ENCODE data around the gene KCNJ14. TPM values are rescaled to one million over a fixed set of nuclear protein-coding genes. Genes with fewer than 3 reads are reported as not detected.

The KCNJ14 gene
- total and polyA plus RNA-seq, 11 donors, result 0.20 to 2.0 (median 0.40) TPM

- Histone ChIP-seq H3K27me3 (no peaks in the 10 kb centered on the region), H3K36me3 (peaks cover 2 to 86% (median 70%) of the 10 kb centered on the region in 9 donors), H3K27ac (no peak overlapping the region), H3K9me3 (no peaks in the 10 kb centered on the region), H3K4me3 (no peak overlapping the region), H3K4me1 (no peaks in the 10 kb centered on the region)
- TF ChIP-seq CTCF (IDR thresholded peaks at IDR 0.05) (no peak), POLR2A (IDR thresholded peaks at IDR 0.05) (no peak)
- DNase-seq (no peak), ATAC-seq (no peak)
- WGBS, 4 donors, result 84 to 92% (median 91%) methylated on average over 10 to 33 of the region's 33 CpGs
- intact Hi-C loops (cut with DNase I), result no loop called here
Measured at GRCh38 chr19:48452289-48453190, 2.8 kb upstream of the KCNJ14 start.

- Histone ChIP-seq H3K9me3 (no peaks in the 10 kb centered on the region), H3K27ac (no peak overlapping the region), H3K36me3 (peaks cover 2 to 70% (median 53%) of the 10 kb centered on the region in 9 donors), H3K27me3 (no peaks in the 10 kb centered on the region), H3K4me3 (no peak overlapping the region), H3K4me1 (no peaks in the 10 kb centered on the region)
- ATAC-seq (peak in 1 of 4 donors; percentile 9), DNase-seq (no peak)
- 86 to 94% (median 93%) methylated on average over 19 to 22 of the region's 22 CpGs for WGBS, 4 donors
- intact Hi-C loops (cut with DNase I), result no loop called here
- TF ChIP-seq POLR2A (IDR thresholded peaks at IDR 0.05) (no peak), CTCF (IDR thresholded peaks at IDR 0.05) (no peak)
Measured at GRCh38 chr19:48454150-48454730, 1.1 kb upstream of the KCNJ14 start.

GRCh38 chr19:48455908-48456562 lies 661 bp downstream of the KCNJ14 start:
- no peaks in the 10 kb centered on the region for H3K9me3 ChIP-seq
- intact Hi-C loops (cut with DNase I), result no loop called here
- no peaks in the 10 kb centered on the region for H3K4me1 ChIP-seq
- H3K4me3 ChIP-seq, result no peak overlapping the region
- ATAC-seq (peak in 1 of 4 donors; percentile 13), DNase-seq (peak in 1 of 5 donors; percentile 21)
- WGBS, 4 donors, result 93 to 95% (median 94%) methylated on average over 5 to 11 of the region's 11 CpGs
- no peak overlapping the region for H3K27ac ChIP-seq
- H3K27me3 ChIP-seq, result no peaks in the 10 kb centered on the region
- H3K36me3 ChIP-seq, result peaks cover 2 to 52% (median 35%) of the 10 kb centered on the region in 9 donors
- no peak for TF ChIP-seq POLR2A (IDR thresholded peaks at IDR 0.05)
- no peak for TF ChIP-seq CTCF (IDR thresholded peaks at IDR 0.05)

- intact Hi-C loops (cut with DNase I), result no loop called here
- WGBS, 4 donors, result 95 to 99% (median 97%) methylated on average over 4 of the region's 4 CpGs
- DNase-seq (no peak), ATAC-seq (no peak)
- Histone ChIP-seq H3K4me3 (no peak overlapping the region), H3K27ac (no peak overlapping the region), H3K9me3 (no peaks in the 10 kb centered on the region), H3K4me1 (no peaks in the 10 kb centered on the region), H3K27me3 (no peaks in the 10 kb centered on the region), H3K36me3 (peaks cover 2 to 44% (median 27%) of the 10 kb centered on the region in 9 donors)
- TF ChIP-seq POLR2A (IDR thresholded peaks at IDR 0.05) (no peak), CTCF (IDR thresholded peaks at IDR 0.05) (no peak)
Measured at GRCh38 chr19:48456864-48457263, 1.5 kb downstream of the KCNJ14 start.

Measured in heart left ventricle (tissue), 16 donors.